Caco-2 (cell line): ENCODE results near the gene OVCA2. TPM values are rescaled to one million over a fixed set of nuclear protein-coding genes. Genes with fewer than 3 reads are reported as not detected.

ENCODE experiments used
- BruUV-seq: library from RNA; stranded (reverse); fragments of 400-500 nt; replicated peaks from 2 replicates; lab custom pipeline; 2021; lab: Mats Ljungman, UMichigan
- CTCF ChIA-PET: fragments of 300-600 bp; sonication (Branson Sonifier 250); formaldehyde crosslinking; loops from one replicate; lab custom pipeline; 2022; ENCODE audit warnings: antibody characterized with exemption; lab: Charles Lee
- POLR2A ChIA-PET: fragments of 300-600 bp; sonication (Branson Sonifier 250); formaldehyde crosslinking; loops from one replicate; lab custom pipeline; 2022; ENCODE audit warnings: antibody characterized with exemption; lab: Charles Lee
- DNase-seq, 2 experiments: peaks; one replicate each; pipeline versions ENCODE4 v3.0.0 to v3.0.0-alpha.2; 2020 to 2022
- H3K27me3 ChIP-seq: replicated peaks from 2 replicates; pipeline ENCODE4 v1.6.0; 2011; ENCODE audit warnings: low read length; ENCODE audit not compliant: control insufficient read depth, insufficient read depth
- H3K36me3 ChIP-seq: 2 replicates; pipeline ENCODE4 v1.5.1; 2011; ENCODE audit warnings: low read length; ENCODE audit not compliant: control insufficient read depth, insufficient read depth
- H3K4me1 ChIP-seq: fragments of 250-450 bp; sonication (Bioruptor Pico); 2 replicates; pipeline ENCODE4 v1.5.1; 2020; ENCODE audit warnings: mild to moderate bottlenecking
- H3K4me3 ChIP-seq: 2 replicates; pipeline ENCODE4 v1.5.1; 2011; ENCODE audit warnings: low read depth, mild to moderate bottlenecking, control low read depth, low read length
- H3K9me3 ChIP-seq: fragments of 250-450 bp; sonication (Bioruptor Pico); 2 replicates; pipeline ENCODE4 v1.5.1; 2020; ENCODE audit warnings: mild to moderate bottlenecking, moderate library complexity
- H3K27ac Mint-ChIP-seq: one replicate; pipeline ENCODE4 v1.8.0; 2022; ENCODE audit warnings: mixed read lengths; ENCODE audit not compliant: unreplicated experiment
- H3K27me3 Mint-ChIP-seq: one replicate; pipeline ENCODE4 v1.8.0; 2022; ENCODE audit warnings: mixed read lengths; ENCODE audit not compliant: insufficient read depth, unreplicated experiment
- H3K36me3 Mint-ChIP-seq: one replicate; pipeline ENCODE4 v1.8.0; 2022; ENCODE audit warnings: mild to moderate bottlenecking, mixed read lengths; ENCODE audit not compliant: insufficient read depth, unreplicated experiment
- H3K4me1 Mint-ChIP-seq: one replicate; pipeline ENCODE4 v1.8.0; 2022; ENCODE audit warnings: low read depth, mixed read lengths; ENCODE audit not compliant: unreplicated experiment
- H3K4me3 Mint-ChIP-seq: one replicate; pipeline ENCODE4 v1.8.0; 2022; ENCODE audit warnings: mild to moderate bottlenecking, moderate library complexity, mixed read lengths; ENCODE audit not compliant: unreplicated experiment
- H3K9me3 Mint-ChIP-seq: one replicate; pipeline ENCODE4 v1.8.0; 2022; ENCODE audit warnings: mixed read lengths; ENCODE audit not compliant: unreplicated experiment
- CTCF ChIP-seq, 2 experiments: fragments of 200-600 bp in 1 of 2; IDR thresholded peaks; 1 replicate in 1 of 2; 2 replicates in 1 of 2; pipeline versions ENCODE4 v1.5.1 to v1.8.0; 2011 to 2022; ENCODE audit warnings: antibody characterized with exemption in 1 of 2, control low read depth in 1 of 2, inconsistent platforms in 1 of 2, low read depth in 1 of 2, low read length in 1 of 2, mild to moderate bottlenecking in 1 of 2, moderate library complexity in 1 of 2; ENCODE audit not compliant: insufficient read depth in 1 of 2, severe bottlenecking in 1 of 2, unreplicated experiment in 1 of 2
- intact Hi-C: fragments of 100-400 bp; cut with micrococcal nuclease; formaldehyde crosslinking; loops from one replicate; pipeline ENCODE4 v1.10.0; 2022; ENCODE audit not compliant: unreplicated experiment
- total RNA-seq: library from RNA; stranded (reverse); gene quantifications from 2 replicates; pipeline ENCODE4 v1.2.3, GENCODE V29; 2022

The OVCA2 gene
- total RNA-seq, 1 experiment from 2014 or later = 39.3 TPM

GRCh38 chr17:2060681-2061440 lies 19.0 kb downstream of the OVCA2 start:
- Histone ChIP-seq H3K36me3 (peaks cover 3% of the 10 kb centered on the region; the same call in 1 of the 2 replicates), H3K27me3 (no peaks in the 10 kb centered on the region), H3K4me1 (no peaks in the 10 kb centered on the region), H3K9me3 (no peaks in the 10 kb centered on the region), H3K4me3 (no peak overlapping the region)
- no TSS peak for BruUV-seq
- ChIA-PET POLR2A (no interaction called here), CTCF (no interaction called here)
- H3K36me3 Mint-ChIP-seq = peaks cover 18% of the 10 kb centered on the region
- no peaks in the 10 kb centered on the region for H3K27me3 Mint-ChIP-seq
- H3K9me3 Mint-ChIP-seq = no peaks in the 10 kb centered on the region
- H3K4me3 Mint-ChIP-seq = no peak overlapping the region
- H3K27ac Mint-ChIP-seq = no peak overlapping the region
- no peak for TF ChIP-seq CTCF (IDR thresholded peaks at IDR 0.05; ENCODE audit: insufficient read depth in 1 of 2, low read depth in 1 of 2, low read length in 1 of 2, severe bottlenecking in 1 of 2, unreplicated experiment in 1 of 2)
- no peak for DNase-seq
- H3K4me1 Mint-ChIP-seq = no peaks in the 10 kb centered on the region
- intact Hi-C loops = no loop called here

GRCh38 chr17:2061441-2061958 lies 19.7 kb downstream of the OVCA2 start:
- Histone ChIP-seq H3K36me3 (peaks cover 3% of the 10 kb centered on the region; the same call in 1 of the 2 replicates), H3K4me3 (no peak overlapping the region), H3K4me1 (no peaks in the 10 kb centered on the region), H3K27me3 (no peaks in the 10 kb centered on the region), H3K9me3 (no peaks in the 10 kb centered on the region)
- CTCF ChIA-PET = no interaction called here
- intact Hi-C loops = no loop called here
- TF ChIP-seq CTCF (IDR thresholded peaks at IDR 0.05; ENCODE audit: insufficient read depth in 1 of 2, low read depth in 1 of 2, low read length in 1 of 2, severe bottlenecking in 1 of 2, unreplicated experiment in 1 of 2) = no peak
- Mint-ChIP-seq H3K27me3 (no peaks in the 10 kb centered on the region), H3K9me3 (no peaks in the 10 kb centered on the region), H3K4me3 (no peak overlapping the region), H3K36me3 (peaks cover 18% of the 10 kb centered on the region), H3K4me1 (no peaks in the 10 kb centered on the region), H3K27ac (no peak overlapping the region)
- POLR2A ChIA-PET = no interaction called here
- DNase-seq = no peak
- BruUV-seq = no TSS peak

- Mint-ChIP-seq H3K36me3 (peaks cover 18% of the 10 kb centered on the region), H3K4me1 (peaks cover 8% of the 10 kb centered on the region), H3K27ac (no peak overlapping the region), H3K27me3 (no peaks in the 10 kb centered on the region), H3K9me3 (no peaks in the 10 kb centered on the region), H3K4me3 (no peak overlapping the region)
- Histone ChIP-seq H3K4me3 (no peak overlapping the region), H3K9me3 (no peaks in the 10 kb centered on the region), H3K27me3 (no peaks in the 10 kb centered on the region), H3K4me1 (0 out of 2 replicates have a peak, but pooled peaks cover 6% of the 10 kb centered on the region), H3K36me3 (peaks cover 3% of the 10 kb centered on the region; the same call in 1 of the 2 replicates)
- no peak for TF ChIP-seq CTCF (IDR thresholded peaks at IDR 0.05; ENCODE audit: insufficient read depth in 1 of 2, low read depth in 1 of 2, low read length in 1 of 2, severe bottlenecking in 1 of 2, unreplicated experiment in 1 of 2)
- intact Hi-C loops = no loop called here
- POLR2A ChIA-PET = no interaction called here
- no TSS peak for BruUV-seq
- CTCF ChIA-PET = interaction anchor here (1.4 kb wide), 1 partner anchor 8 kb away, joined by 3 read pairs; no protein-coding TSS in a partner anchor
- DNase-seq = no peak
Observed at GRCh38 chr17:2062571-2063183, 20.9 kb downstream of the OVCA2 start.
